ENCODE measurements around the gene ANKH. TPM values are rescaled to one million over a fixed set of nuclear protein-coding genes. Genes with fewer than 3 reads are reported as not detected.
A peak's percentile ranks its signal among the peaks of the same experiment; 100 is the strongest.

Gene ANKH
- total RNA-seq, 8 experiments from 2014 or later: 4.6 to 57.0 (median 13.0) TPM

DNA sequence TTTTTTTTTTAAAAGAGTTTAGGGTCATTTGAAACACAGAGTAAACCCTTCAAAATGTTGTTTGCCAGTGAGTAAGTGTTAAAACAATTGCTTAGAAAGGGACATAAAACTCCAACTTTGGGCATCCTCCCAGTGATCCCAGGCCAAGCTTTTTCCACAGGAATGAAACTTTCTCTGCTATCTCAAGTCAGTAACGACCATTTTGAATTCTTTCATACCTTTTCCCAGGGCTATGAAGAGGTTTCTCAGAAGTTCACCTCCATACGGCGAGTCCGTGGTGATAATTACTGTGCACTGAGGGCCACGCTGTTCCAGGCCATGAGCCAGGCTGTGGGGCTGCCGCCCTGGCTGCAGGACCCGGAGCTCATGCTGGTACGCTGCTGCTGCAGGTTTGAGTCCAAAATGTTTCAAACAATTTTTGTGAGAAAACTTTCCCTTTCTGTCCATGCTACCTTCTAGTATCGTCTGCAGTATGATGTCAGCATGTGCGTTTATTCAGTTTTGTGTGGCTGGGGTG is 190.3 kb downstream of the ANKH start:
- Histone ChIP-seq H3K4me1 (replicated peaks in 1 of 2) (no peaks in the 10 kb centered on the region), H3K27ac (no peak overlapping the region), H3K4me3 (no peak overlapping the region)
- ATAC-seq (replicated peaks in 6 of 8): no peak
- in situ Hi-C loops (cut with MboI; ENCODE audit: low pct_unique_long_range_greater_than_20kb in 2 of 9, low sequenced_read_pairs in 9 of 9, unreplicated experiment in 9 of 9): no loop called here
- WGBS, 10 experiments: 80 to 100% (median 97%) methylated on average over 1 to 9 of the region's 10 CpGs; no CpG with 5 or more reads in 1 of the 10 experiments

GRCh38 chr5:14679595-14679994 is 192.0 kb downstream of the ANKH start:
- Histone ChIP-seq H3K4me1 (replicated peaks in 1 of 2) (no peaks in the 10 kb centered on the region), H3K4me3 (no peak overlapping the region), H3K27ac (no peak overlapping the region)
- 0 to 100% (median 89%) methylated on average over 1 of the region's 1 CpG; no CpG with 5 or more reads in 1 of the 10 experiments for WGBS, 10 experiments
- in situ Hi-C loops (cut with MboI; ENCODE audit: low pct_unique_long_range_greater_than_20kb in 2 of 9, low sequenced_read_pairs in 9 of 9, unreplicated experiment in 9 of 9): no loop called here
- ATAC-seq (replicated peaks in 6 of 8): peak in 3 of 8 experiments; percentile 71 to 78 (median 73)

GRCh38 chr5:14678773-14679334 is 192.7 kb downstream of the ANKH start:
- ATAC-seq (replicated peaks in 6 of 8): peak in 1 of 8 experiments; percentile 10
- Histone ChIP-seq H3K27ac (no peak overlapping the region), H3K4me3 (no peak overlapping the region), H3K4me1 (replicated peaks in 1 of 2) (no peaks in the 10 kb centered on the region)
- in situ Hi-C loops (cut with MboI; ENCODE audit: low pct_unique_long_range_greater_than_20kb in 2 of 9, low sequenced_read_pairs in 9 of 9, unreplicated experiment in 9 of 9): no loop called here
- WGBS, 10 experiments: 71 to 100% (median 88%) methylated on average over 1 to 5 of the region's 5 CpGs; no CpG with 5 or more reads in 2 of the 10 experiments

- Histone ChIP-seq H3K4me1 (replicated peaks in 1 of 2) (no peaks in the 10 kb centered on the region), H3K27ac (no peak overlapping the region), H3K4me3 (no peak overlapping the region)
- 88 to 100% (median 100%) methylated on average over 1 to 3 of the region's 3 CpGs; no CpG with 5 or more reads in 5 of the 10 experiments for WGBS, 10 experiments
- in situ Hi-C loops (cut with MboI; ENCODE audit: low pct_unique_long_range_greater_than_20kb in 2 of 9, low sequenced_read_pairs in 9 of 9, unreplicated experiment in 9 of 9): no loop called here
- ATAC-seq (replicated peaks in 6 of 8): peak in 2 of 8 experiments; percentile 59 to 66
These were observed 195.3 kb downstream of the ANKH start for GRCh38 chr5:14676320-14676719.

DNA sequence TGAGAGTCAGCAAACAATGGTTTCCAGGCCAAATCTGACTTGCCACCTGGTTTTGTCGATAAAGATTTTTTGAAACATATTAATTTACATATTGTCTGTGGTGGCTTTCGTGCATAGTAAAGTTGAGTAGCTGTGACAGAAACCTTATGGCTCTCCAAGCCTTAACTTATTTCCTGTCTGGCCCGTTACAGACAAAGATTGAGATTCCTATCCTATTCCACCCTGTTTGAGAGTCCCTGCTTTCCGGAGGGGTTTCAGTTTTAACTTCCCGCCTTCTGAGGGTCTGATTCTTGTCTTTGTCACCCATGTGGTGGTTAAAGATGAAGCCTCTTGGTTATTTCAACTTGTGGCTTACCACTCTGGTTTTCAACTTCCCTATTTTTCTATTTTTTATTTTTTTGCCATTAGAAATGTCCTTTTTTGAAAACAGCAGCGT is 195.7 kb downstream of the ANKH start:
- no peak for ATAC-seq (replicated peaks in 6 of 8)
- in situ Hi-C loops (cut with MboI; ENCODE audit: low pct_unique_long_range_greater_than_20kb in 2 of 9, low sequenced_read_pairs in 9 of 9, unreplicated experiment in 9 of 9): no loop called here
- Histone ChIP-seq H3K4me1 (replicated peaks in 1 of 2) (no peaks in the 10 kb centered on the region), H3K4me3 (no peak overlapping the region), H3K27ac (no peak overlapping the region)
- WGBS, 10 experiments: 69 to 95% (median 86%) methylated on average over 3 to 6 of the region's 6 CpGs; no CpG with 5 or more reads in 2 of the 10 experiments

GRCh38 chr5:14674983-14675854 is 196.4 kb downstream of the ANKH start:
- ATAC-seq (replicated peaks in 6 of 8): no peak
- no peaks in the 10 kb centered on the region for H3K4me1 ChIP-seq (replicated peaks in 1 of 2)
- 83 to 97% (median 91%) methylated on average over 2 to 8 of the region's 8 CpGs; no CpG with 5 or more reads in 3 of the 10 experiments for WGBS, 10 experiments
- no peak overlapping the region for H3K27ac ChIP-seq
- in situ Hi-C loops (cut with MboI; ENCODE audit: low pct_unique_long_range_greater_than_20kb in 2 of 9, low sequenced_read_pairs in 9 of 9, unreplicated experiment in 9 of 9): loop anchor here in 2 of 9 experiments (25.0 kb wide), 1 partner anchor 313 kb away; no protein-coding TSS in a partner anchor
- H3K4me3 ChIP-seq: no peak overlapping the region

GRCh38 chr5:14673443-14673842 is 198.1 kb downstream of the ANKH start:
- WGBS, 10 experiments: 14 to 100% (median 78%) methylated on average over 1 to 3 of the region's 3 CpGs
- Histone ChIP-seq H3K4me1 (replicated peaks in 1 of 2) (no peaks in the 10 kb centered on the region), H3K4me3 (no peak overlapping the region), H3K27ac (no peak overlapping the region)
- in situ Hi-C loops (cut with MboI; ENCODE audit: low pct_unique_long_range_greater_than_20kb in 2 of 9, low sequenced_read_pairs in 9 of 9, unreplicated experiment in 9 of 9): loop anchor here in 2 of 9 experiments (25.0 kb wide), 1 partner anchor 311 kb away; no protein-coding TSS in a partner anchor
- no peak for ATAC-seq (replicated peaks in 6 of 8)

- H3K4me3 ChIP-seq: no peak overlapping the region
- peak in 1 of 8 experiments; percentile 9 for ATAC-seq (replicated peaks in 6 of 8)
- in situ Hi-C loops (cut with MboI; ENCODE audit: low pct_unique_long_range_greater_than_20kb in 2 of 9, low sequenced_read_pairs in 9 of 9, unreplicated experiment in 9 of 9): loop anchor here in 2 of 9 experiments (25.0 kb wide), 1 partner anchor 310 kb away; no protein-coding TSS in a partner anchor
These were observed 198.8 kb downstream of the ANKH start for GRCh38 chr5:14672484-14673394.

GRCh38 chr5:14672082-14672481 is 199.5 kb downstream of the ANKH start:
- in situ Hi-C loops (cut with MboI; ENCODE audit: low pct_unique_long_range_greater_than_20kb in 2 of 9, low sequenced_read_pairs in 9 of 9, unreplicated experiment in 9 of 9): loop anchor here in 2 of 9 experiments (25.0 kb wide), 1 partner anchor 310 kb away; no protein-coding TSS in a partner anchor
- H3K4me1 ChIP-seq (replicated peaks in 1 of 2): no peaks in the 10 kb centered on the region

More at GRCh38 chr5:14672484-14673394, 198.8 kb downstream of the ANKH start:
- Histone ChIP-seq H3K4me1 (replicated peaks in 1 of 2) (no peaks in the 10 kb centered on the region), H3K27ac (no peak overlapping the region)
- 50 to 100% (median 91%) methylated on average over 1 to 7 of the region's 9 CpGs for WGBS, 10 experiments

GRCh38 chr5:14671414-14671813 is 200.2 kb downstream of the ANKH start:
- in situ Hi-C loops (cut with MboI; ENCODE audit: low pct_unique_long_range_greater_than_20kb in 2 of 9, low sequenced_read_pairs in 9 of 9, unreplicated experiment in 9 of 9): loop anchor here in 2 of 9 experiments (25.0 kb wide), 1 partner anchor 309 kb away; no protein-coding TSS in a partner anchor
- 20 to 100% (median 71%) methylated on average over 1 to 2 of the region's 2 CpGs; no CpG with 5 or more reads in 1 of the 10 experiments for WGBS, 10 experiments
- H3K4me1 ChIP-seq (replicated peaks in 1 of 2): peaks cover 1% of the 10 kb centered on the region in 2 donors
- H3K27ac ChIP-seq: no peak overlapping the region
- no peak overlapping the region for H3K4me3 ChIP-seq
- no peak for ATAC-seq (replicated peaks in 6 of 8)

More at GRCh38 chr5:14672082-14672481, 199.5 kb downstream of the ANKH start:
- H3K27ac ChIP-seq: no peak overlapping the region
- 0 to 100% (median 73%) methylated on average over 1 to 2 of the region's 4 CpGs; no CpG with 5 or more reads in 2 of the 10 experiments for WGBS, 10 experiments
- peak in 3 of 8 experiments; percentile 43 to 59 (median 44) for ATAC-seq (replicated peaks in 6 of 8)
- H3K4me3 ChIP-seq: no peak overlapping the region

DNA sequence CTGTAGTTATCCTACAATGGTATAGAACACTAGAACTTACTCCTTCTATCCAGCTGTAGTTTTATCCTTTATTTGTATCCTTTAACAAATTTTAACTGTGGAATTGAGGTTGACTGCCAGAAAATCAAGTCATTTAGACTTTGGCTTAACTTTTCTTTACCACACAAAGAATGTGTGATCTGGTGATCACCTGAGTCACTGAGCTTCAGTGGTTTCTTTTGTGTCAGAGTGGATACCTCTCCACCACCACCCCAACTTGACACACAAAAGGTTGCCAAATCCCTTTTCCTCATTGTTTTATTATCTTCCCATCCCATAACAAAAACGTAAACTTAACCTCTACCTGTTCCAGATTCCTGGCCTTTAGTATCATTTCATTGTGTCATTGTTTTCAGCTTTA is 201.6 kb downstream of the ANKH start:
- WGBS, 10 experiments: 57 to 100% (median 90%) methylated on average over 1 of the region's 1 CpG
- Histone ChIP-seq H3K4me1 (replicated peaks in 1 of 2) (peaks cover 9 to 10% of the 10 kb centered on the region in 2 donors), H3K27ac (no peak overlapping the region), H3K4me3 (no peak overlapping the region)
- no peak for ATAC-seq (replicated peaks in 6 of 8)
- in situ Hi-C loops (cut with MboI; ENCODE audit: low pct_unique_long_range_greater_than_20kb in 2 of 9, low sequenced_read_pairs in 9 of 9, unreplicated experiment in 9 of 9): loop anchor here in 2 of 9 experiments (25.0 kb wide), 1 partner anchor 308 kb away; no protein-coding TSS in a partner anchor

GRCh38 chr5:14669415-14669814 is 202.2 kb downstream of the ANKH start:
- H3K4me1 ChIP-seq (replicated peaks in 1 of 2): peaks cover 9 to 10% of the 10 kb centered on the region in 2 donors
- H3K27ac ChIP-seq: no peak overlapping the region

More at GRCh38 chr5:14669415-14669814, 202.2 kb downstream of the ANKH start:
- H3K4me3 ChIP-seq: no peak overlapping the region
- no peak for ATAC-seq (replicated peaks in 6 of 8)
- in situ Hi-C loops (cut with MboI; ENCODE audit: low pct_unique_long_range_greater_than_20kb in 2 of 9, low sequenced_read_pairs in 9 of 9, unreplicated experiment in 9 of 9): loop anchor here in 2 of 9 experiments (25.0 kb wide), 1 partner anchor 307 kb away; no protein-coding TSS in a partner anchor
- whole genome bisulfite sequencing, 10 experiments: 72 to 100% (median 90%) methylated on average over 1 to 4 of the region's 5 CpGs; no CpG with 5 or more reads in 2 of the 10 experiments
